ENCODE results near the gene HSBP1. TPM values are rescaled to one million over a fixed set of nuclear protein-coding genes. Genes with fewer than 3 reads are reported as not detected.

The HSBP1 gene
- total and polyA plus RNA-seq, 2 of the 13 experiments (the other 11 are each of a cell fraction or from before 2014, with no cell fraction given), result 249 to 292 TPM

GRCh38 chr16:83813823-83814658 lies 6.3 kb downstream of the HSBP1 start (continued):
- TF ChIP-seq HNRNPLL (IDR thresholded peaks at IDR 0.05; ENCODE audit: low read depth, low read length, poor library complexity, severe bottlenecking) (no peak), ZNF343 (CRISPR knock-in tag; IDR thresholded peaks at IDR 0.05) (no peak), ZSCAN25 (CRISPR knock-in tag; IDR thresholded peaks at IDR 0.05) (no peak), BORCS8-MEF2B (CRISPR knock-in tag; IDR thresholded peaks at IDR 0.05) (peak; percentile 67), SRSF9 (IDR thresholded peaks at IDR 0.05; ENCODE audit: borderline replicate concordance, insufficient read depth, low read depth, low read length, poor library complexity, severe bottlenecking) (no peak), TP53 (CRISPR knock-in tag; conservative IDR thresholded peaks at IDR 0.05) (no peak; the same call in 1 of the 2 replicates), NFRKB (IDR thresholded peaks at IDR 0.05) (no peak), ZNF792 (CRISPR knock-in tag; IDR thresholded peaks at IDR 0.05) (no peak), DNMT1 (CRISPR knock-in tag; IDR thresholded peaks at IDR 0.05) (no peak), GABPA (IDR thresholded peaks at IDR 0.05; ENCODE audit: low read depth, low read length) (no peak), GABPA (CRISPR knock-in tag; IDR thresholded peaks at IDR 0.05; ENCODE audit: low read depth) (no peak), ZNF746 (CRISPR knock-in tag; IDR thresholded peaks at IDR 0.05) (no peak), ZMYM2 (CRISPR knock-in tag; IDR thresholded peaks at IDR 0.05) (no peak), ZNF598 (CRISPR knock-in tag; IDR thresholded peaks at IDR 0.05; ENCODE audit: borderline replicate concordance) (no peak), ZSCAN21 (CRISPR knock-in tag; IDR thresholded peaks at IDR 0.05; ENCODE audit: borderline replicate concordance) (no peak), DMAP1 (CRISPR knock-in tag; IDR thresholded peaks at IDR 0.05) (no peak), SUZ12 (IDR thresholded peaks at IDR 0.05; ENCODE audit: low read depth, low read length) (no peak), MATR3 (CRISPR knock-in tag; IDR thresholded peaks at IDR 0.05) (no peak), RARG (CRISPR knock-in tag; IDR thresholded peaks at IDR 0.05; ENCODE audit: low read depth) (no peak), TARDBP (CRISPR knock-in tag; IDR thresholded peaks at IDR 0.05) (peak; percentile 59; the same call in 1 of the 2 replicates), FOSL1 (CRISPR knock-in tag; IDR thresholded peaks at IDR 0.05; ENCODE audit: borderline replicate concordance) (peak; percentile 89), KDM2A (CRISPR knock-in tag; IDR thresholded peaks at IDR 0.05; ENCODE audit: borderline replicate concordance, low read depth) (peak; percentile 76), MTF2 (CRISPR knock-in tag; IDR thresholded peaks at IDR 0.05; ENCODE audit: borderline replicate concordance) (no peak), ZFP37 (CRISPR knock-in tag; IDR thresholded peaks at IDR 0.05; ENCODE audit: borderline replicate concordance) (0 out of 2 replicates have a peak, but pooled peaks have one; percentile 44), RFX5 (IDR thresholded peaks at IDR 0.05; ENCODE audit: low read depth, low read length) (no peak), ZNF253 (CRISPR knock-in tag; IDR thresholded peaks at IDR 0.05; ENCODE audit: borderline replicate concordance) (no peak)
- TF ChIP-seq, protein P1, sequence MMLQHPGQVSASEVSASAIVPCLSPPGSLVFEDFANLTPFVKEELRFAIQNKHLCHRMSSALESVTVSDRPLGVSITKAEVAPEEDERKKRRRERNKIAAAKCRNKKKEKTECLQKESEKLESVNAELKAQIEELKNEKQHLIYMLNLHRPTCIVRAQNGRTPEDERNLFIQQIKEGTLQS (CRISPR knock-in tag; IDR thresholded peaks at IDR 0.05), result peak; percentile 85
- TF ChIP-seq, protein P2, sequence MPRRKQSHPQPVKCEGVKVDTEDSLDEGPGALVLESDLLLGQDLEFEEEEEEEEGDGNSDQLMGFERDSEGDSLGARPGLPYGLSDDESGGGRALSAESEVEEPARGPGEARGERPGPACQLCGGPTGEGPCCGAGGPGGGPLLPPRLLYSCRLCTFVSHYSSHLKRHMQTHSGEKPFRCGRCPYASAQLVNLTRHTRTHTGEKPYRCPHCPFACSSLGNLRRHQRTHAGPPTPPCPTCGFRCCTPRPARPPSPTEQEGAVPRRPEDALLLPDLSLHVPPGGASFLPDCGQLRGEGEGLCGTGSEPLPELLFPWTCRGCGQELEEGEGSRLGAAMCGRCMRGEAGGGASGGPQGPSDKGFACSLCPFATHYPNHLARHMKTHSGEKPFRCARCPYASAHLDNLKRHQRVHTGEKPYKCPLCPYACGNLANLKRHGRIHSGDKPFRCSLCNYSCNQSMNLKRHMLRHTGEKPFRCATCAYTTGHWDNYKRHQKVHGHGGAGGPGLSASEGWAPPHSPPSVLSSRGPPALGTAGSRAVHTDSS (CRISPR knock-in tag; conservative IDR thresholded peaks at IDR 0.05), result no peak
- TF ChIP-seq, protein P3, sequence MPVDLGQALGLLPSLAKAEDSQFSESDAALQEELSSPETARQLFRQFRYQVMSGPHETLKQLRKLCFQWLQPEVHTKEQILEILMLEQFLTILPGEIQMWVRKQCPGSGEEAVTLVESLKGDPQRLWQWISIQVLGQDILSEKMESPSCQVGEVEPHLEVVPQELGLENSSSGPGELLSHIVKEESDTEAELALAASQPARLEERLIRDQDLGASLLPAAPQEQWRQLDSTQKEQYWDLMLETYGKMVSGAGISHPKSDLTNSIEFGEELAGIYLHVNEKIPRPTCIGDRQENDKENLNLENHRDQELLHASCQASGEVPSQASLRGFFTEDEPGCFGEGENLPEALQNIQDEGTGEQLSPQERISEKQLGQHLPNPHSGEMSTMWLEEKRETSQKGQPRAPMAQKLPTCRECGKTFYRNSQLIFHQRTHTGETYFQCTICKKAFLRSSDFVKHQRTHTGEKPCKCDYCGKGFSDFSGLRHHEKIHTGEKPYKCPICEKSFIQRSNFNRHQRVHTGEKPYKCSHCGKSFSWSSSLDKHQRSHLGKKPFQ (CRISPR knock-in tag; IDR thresholded peaks at IDR 0.05; ENCODE audit: insufficient replicate concordance), result no peak
